GM23248 (cell line): Measurements from ENCODE around the gene OTOA.
"Not testable (repeated sequence)": the region's sequence is repeated elsewhere in the genome, so short reads cannot be mapped to it uniquely, and the experiment has no call there.

Experiments used
- EZH2 ChIP-seq: fragments of 200-600 bp; sonication (generic); IDR thresholded peaks from 2 replicates; pipeline ENCODE4 v1.6.1; 2018; ENCODE audit warnings: antibody characterized with exemption, mild to moderate bottlenecking; ENCODE audit not compliant: insufficient read depth, poor library complexity, severe bottlenecking
- EZH2phosphoT487 ChIP-seq: fragments of 200-600 bp; sonication (generic); IDR thresholded peaks from 2 replicates; pipeline ENCODE4 v1.6.1; 2018; ENCODE audit warnings: antibody characterized with exemption, moderate library complexity, mild to moderate bottlenecking, low read depth; ENCODE audit not compliant: insufficient read depth

- not testable (repeated sequence) for TF ChIP-seq EZH2, EZH2phosphoT487
Measured at GRCh38 chr16:21798601-21799000, 134.8 kb downstream of the OTOA start.
